DOHH2 (cell line): ENCODE results near the gene RAD51B.
"Not testable (repeated sequence)": the region's sequence is repeated elsewhere in the genome, so short reads cannot be mapped to it uniquely, and the experiment has no call there.

Experiments used
- CTCF ChIP-seq: fragments of 200-600 bp; sonication (generic); IDR thresholded peaks from one replicate; pipeline ENCODE4 v1.5.1; 2014; ENCODE audit warnings: antibody characterized with exemption, mild to moderate bottlenecking, low read depth, low read length; ENCODE audit not compliant: poor library complexity, severe bottlenecking
- EZH2phosphoT487 ChIP-seq: fragments of 200-600 bp; sonication (generic); IDR thresholded peaks from 2 replicates; pipeline ENCODE4 v1.6.1; 2017; ENCODE audit warnings: borderline replicate concordance, mild to moderate bottlenecking, antibody characterized with exemption, low read length, moderate library complexity, mixed read lengths

- TF ChIP-seq EZH2phosphoT487, CTCF: not testable (repeated sequence)
Measured at GRCh38 chr14:68101715-68102301, 282.2 kb downstream of the RAD51B start.
